Stomach (tissue), 9 donors: ENCODE measurements around the gene STMN1. TPM values are rescaled to one million over a fixed set of nuclear protein-coding genes. Genes with fewer than 3 reads are reported as not detected.

Experiments used
- DNase-seq, 2 donors: peaks; one replicate each; pipeline versions ENCODE4 v3.0.0 to v3.0.0-alpha.2; 2013 to 2019
- H3K27ac ChIP-seq, 5 donors: fragments of 200-600 bp in 4 of 5; sonication (generic) in 4 of 5; one replicate each; pipeline ENCODE4 v1.5.1; 2013 to 2019; ENCODE audit warnings: mild to moderate bottlenecking in 1 of 5, moderate library complexity in 1 of 5
- H3K27me3 ChIP-seq, 3 donors: fragments of 200-600 bp; sonication (generic); one replicate each; pipeline ENCODE4 v1.5.1; 2017 to 2019; ENCODE audit warnings: mixed run types in 1 of 3
- H3K36me3 ChIP-seq, 4 donors: fragments of 200-600 bp; sonication (generic); 1 replicate in 3 of 4; 2 replicates in 1 of 4; pipeline ENCODE4 v1.5.1; 2016 to 2019
- H3K4me1 ChIP-seq, 4 donors: fragments of 200-600 bp; sonication (generic); one replicate each; pipeline ENCODE4 v1.5.1; 2016 to 2019
- H3K4me3 ChIP-seq, 4 donors: fragments of 200-600 bp; sonication (generic) in 3 of 4; one replicate each; pipeline ENCODE4 v1.5.1; 2016 to 2019; ENCODE audit warnings: mild to moderate bottlenecking in 1 of 4
- H3K9me3 ChIP-seq, 4 donors: fragments of 200-600 bp; sonication (generic); one replicate each; pipeline ENCODE4 v1.5.1; 2016 to 2019
- EP300 ChIP-seq: sonication (generic); formaldehyde crosslinking; IDR thresholded peaks from one replicate; pipeline ENCODE4 v1.6.1; 2017; ENCODE audit warnings: antibody characterized with exemption
- POLR2A ChIP-seq, 4 donors: fragments of 450-650 bp; IDR thresholded peaks; one replicate each; pipeline ENCODE4 v1.6.1; 2016; ENCODE audit warnings: antibody characterized with exemption in 4 of 4, control low read depth in 2 of 4, mild to moderate bottlenecking in 1 of 4, moderate library complexity in 1 of 4
- POLR2AphosphoS5 ChIP-seq, 3 donors: sonication (generic); formaldehyde crosslinking; IDR thresholded peaks; one replicate each; pipeline ENCODE4 v1.6.1; 2016; ENCODE audit warnings: antibody characterized with exemption in 3 of 3
- WGBS, 5 donors: extraction: QIAGEN DNeasy Blood & Tissue Kit in 3 of 5; methylation state at CpG; one replicate each; pipeline versions ENCODE4 v1.1.5 to v1.1.7; 2013 to 2018; 5-methylcytosine and 5-hydroxymethylcytosine counted together
- intact Hi-C: fragments of 100-400 bp; cut with DNase I; formaldehyde crosslinking; loops from one replicate; pipeline ENCODE4 v1.15.1; 2023; ENCODE audit warnings: low total_unique reads
- polyA plus RNA-seq, 3 donors: library from polyadenylated mRNA; stranded (reverse); fragments of 200-250 nt; gene quantifications; one replicate each; pipeline ENCODE4 v1.2.3, GENCODE V29; 2013
- total RNA-seq, 5 donors: library from RNA; depleted of rRNA; stranded (reverse); fragments of >200 nt; gene quantifications; one replicate each; pipeline versions ENCODE4 v1.1.0 to v1.2.3, GENCODE V29; 2014 to 2016
- TF ChIP-seq, protein P1 (sequence below), 7 experiments: fragments of 450-650 bp in 4 of 7; fragments of 200-600 bp in 3 of 7; sonication (generic) in 3 of 7; IDR thresholded peaks; one replicate each; pipeline ENCODE4 v1.5.1; 2016 to 2019; ENCODE audit warnings: antibody characterized with exemption in 7 of 7, control low read depth in 2 of 7, mild to moderate bottlenecking in 1 of 7
- donor health status: healthy with polysubstance abuse.
- donor health status: Bipolar disorder and iron deficiency.
- donor health status: healthy.

STMN1 gene
- total and polyA plus RNA-seq, 8 donors, result 25.9 to 109 (median 73.2) TPM

DNA sequence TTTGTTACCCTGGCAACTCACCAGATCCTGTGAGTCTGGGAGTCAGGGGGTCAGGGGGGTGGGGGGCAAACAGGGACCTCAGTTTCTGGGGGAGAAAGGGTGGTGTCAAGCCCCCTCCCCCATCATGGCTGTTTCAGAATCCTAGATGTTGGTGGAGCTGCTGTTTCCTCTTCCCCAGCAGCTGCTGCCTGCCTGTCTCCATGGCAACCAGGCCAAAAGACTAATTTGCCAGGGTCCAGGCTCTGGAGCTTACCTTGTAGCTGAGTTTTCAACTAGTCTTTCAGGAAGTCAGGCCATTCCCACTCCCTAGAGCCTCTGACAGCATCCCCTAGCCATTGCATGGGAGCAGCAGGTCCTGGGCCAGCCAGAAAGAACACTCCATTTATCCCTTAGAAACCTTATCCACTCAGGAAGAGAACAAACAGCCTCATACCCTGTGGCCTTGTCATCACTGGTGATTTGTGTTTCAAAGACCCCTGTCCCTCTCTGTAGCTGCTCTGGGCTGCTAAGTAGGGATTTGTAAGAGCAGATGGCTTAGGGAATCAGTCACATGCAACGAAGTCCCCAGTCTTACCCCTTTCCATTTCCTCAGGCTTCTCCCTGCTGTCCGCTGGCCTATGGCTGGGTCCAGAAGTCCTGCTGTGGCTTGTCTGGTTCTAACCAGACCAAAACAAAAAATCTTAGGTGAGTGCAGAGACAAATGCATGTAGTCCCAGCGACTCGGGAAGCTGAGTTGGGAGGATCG lies 21.5 kb upstream of the STMN1 start:
- peak in 1 of 2 donors; percentile 75 for DNase-seq
- Histone ChIP-seq H3K4me3 (no peak overlapping the region), H3K27me3 (peaks cover 0 to 39% (median 0%) of the 10 kb centered on the region in 3 donors), H3K9me3 (no peaks in the 10 kb centered on the region), H3K27ac (no peak overlapping the region), H3K4me1 (peaks cover 7 to 17% (median 11%) of the 10 kb centered on the region in 4 donors), H3K36me3 (no peaks in the 10 kb centered on the region)
- TF ChIP-seq, protein P1, sequence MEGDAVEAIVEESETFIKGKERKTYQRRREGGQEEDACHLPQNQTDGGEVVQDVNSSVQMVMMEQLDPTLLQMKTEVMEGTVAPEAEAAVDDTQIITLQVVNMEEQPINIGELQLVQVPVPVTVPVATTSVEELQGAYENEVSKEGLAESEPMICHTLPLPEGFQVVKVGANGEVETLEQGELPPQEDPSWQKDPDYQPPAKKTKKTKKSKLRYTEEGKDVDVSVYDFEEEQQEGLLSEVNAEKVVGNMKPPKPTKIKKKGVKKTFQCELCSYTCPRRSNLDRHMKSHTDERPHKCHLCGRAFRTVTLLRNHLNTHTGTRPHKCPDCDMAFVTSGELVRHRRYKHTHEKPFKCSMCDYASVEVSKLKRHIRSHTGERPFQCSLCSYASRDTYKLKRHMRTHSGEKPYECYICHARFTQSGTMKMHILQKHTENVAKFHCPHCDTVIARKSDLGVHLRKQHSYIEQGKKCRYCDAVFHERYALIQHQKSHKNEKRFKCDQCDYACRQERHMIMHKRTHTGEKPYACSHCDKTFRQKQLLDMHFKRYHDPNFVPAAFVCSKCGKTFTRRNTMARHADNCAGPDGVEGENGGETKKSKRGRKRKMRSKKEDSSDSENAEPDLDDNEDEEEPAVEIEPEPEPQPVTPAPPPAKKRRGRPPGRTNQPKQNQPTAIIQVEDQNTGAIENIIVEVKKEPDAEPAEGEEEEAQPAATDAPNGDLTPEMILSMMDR (IDR thresholded peaks at IDR 0.05), result no peak
- TF ChIP-seq POLR2A (IDR thresholded peaks at IDR 0.05) (no peak), POLR2AphosphoS5 (IDR thresholded peaks at IDR 0.05) (no peak), EP300 (no peak)
- intact Hi-C loops, result no loop called here
- 93 to 100% (median 97%) methylated on average over 5 of the region's 5 CpGs for WGBS, 5 donors

DNA sequence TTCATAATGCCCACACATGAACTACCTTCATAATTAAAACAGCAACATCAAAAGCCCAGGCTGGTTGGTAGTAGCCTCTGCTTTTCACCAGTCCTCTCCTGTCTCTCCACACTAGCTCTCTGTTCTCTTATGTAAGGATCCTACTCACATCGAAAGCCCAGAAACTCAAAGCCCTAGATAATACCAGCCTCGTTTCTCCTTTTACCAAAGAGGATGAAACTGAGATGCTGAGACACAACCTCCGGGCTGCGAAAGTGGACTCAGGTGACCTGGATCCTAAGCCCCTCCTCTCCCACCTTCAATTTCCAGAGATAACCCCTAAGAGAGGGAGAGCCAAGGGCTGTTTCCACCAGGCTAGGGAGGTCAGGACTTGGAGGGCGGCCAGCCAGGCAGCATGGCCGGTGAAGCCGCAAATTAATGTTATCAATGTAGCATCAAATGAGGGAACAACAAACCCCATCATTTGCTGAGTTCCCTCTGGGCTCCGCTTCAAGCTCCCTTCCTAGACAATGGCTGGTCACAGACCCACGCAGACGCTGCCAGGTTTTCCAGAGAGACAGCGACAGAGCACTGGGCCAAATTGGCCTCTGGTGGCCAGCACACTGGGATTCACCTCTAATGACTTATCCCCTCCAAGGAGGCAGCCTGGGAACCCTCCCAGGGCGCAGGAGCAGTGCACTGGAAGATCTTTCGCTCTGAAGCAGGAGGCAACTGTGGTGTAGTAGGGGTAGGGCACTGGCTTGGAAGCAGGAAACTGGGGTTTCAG lies 20.7 kb upstream of the STMN1 start:
- intact Hi-C loops, result no loop called here
- Histone ChIP-seq H3K4me1 (peaks cover 14 to 24% (median 19%) of the 10 kb centered on the region in 4 donors), H3K27ac (no peak overlapping the region), H3K36me3 (no peaks in the 10 kb centered on the region), H3K27me3 (peaks cover 0 to 43% (median 0%) of the 10 kb centered on the region in 3 donors), H3K9me3 (no peaks in the 10 kb centered on the region), H3K4me3 (no peak overlapping the region)
- no peak for DNase-seq
- 52 to 72% (median 59%) methylated on average over 8 to 13 of the region's 13 CpGs for WGBS, 5 donors
- TF ChIP-seq EP300 (no peak), POLR2AphosphoS5 (IDR thresholded peaks at IDR 0.05) (no peak), POLR2A (IDR thresholded peaks at IDR 0.05) (no peak)
- TF ChIP-seq, protein P1 (IDR thresholded peaks at IDR 0.05), result no peak

DNA sequence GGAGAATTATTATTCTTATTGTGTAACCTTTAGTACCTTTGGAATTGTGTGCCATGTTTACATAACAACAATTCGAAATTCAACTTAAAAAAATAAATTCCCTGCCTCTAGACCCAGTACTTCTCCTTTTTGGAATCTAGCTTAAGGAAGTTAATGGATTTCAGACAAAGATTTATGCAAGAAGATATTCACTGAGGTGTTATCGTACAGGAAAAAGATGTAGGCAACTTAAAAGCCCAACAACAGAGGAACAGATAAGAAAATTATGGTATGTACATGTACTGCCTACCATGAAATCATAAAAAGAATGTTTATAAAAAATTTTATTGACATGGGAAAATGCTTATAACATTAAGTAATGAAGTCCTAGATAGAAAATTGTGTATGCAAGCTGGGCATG lies 18.2 kb upstream of the STMN1 start:
- intact Hi-C loops, result no loop called here
- Histone ChIP-seq H3K27ac (no peak overlapping the region), H3K9me3 (no peaks in the 10 kb centered on the region), H3K4me3 (no peak overlapping the region), H3K27me3 (peaks cover 0 to 43% (median 0%) of the 10 kb centered on the region in 3 donors), H3K36me3 (no peaks in the 10 kb centered on the region), H3K4me1 (peaks cover 14 to 26% (median 20%) of the 10 kb centered on the region in 4 donors)
- 34 to 58% (median 48%) methylated on average over 2 of the region's 2 CpGs for WGBS, 5 donors
- no peak for TF ChIP-seq POLR2A (IDR thresholded peaks at IDR 0.05)
- TF ChIP-seq, protein P1 (IDR thresholded peaks at IDR 0.05), result no peak
- TF ChIP-seq EP300, result no peak
- TF ChIP-seq POLR2AphosphoS5 (IDR thresholded peaks at IDR 0.05), result no peak
- DNase-seq, result no peak

DNA sequence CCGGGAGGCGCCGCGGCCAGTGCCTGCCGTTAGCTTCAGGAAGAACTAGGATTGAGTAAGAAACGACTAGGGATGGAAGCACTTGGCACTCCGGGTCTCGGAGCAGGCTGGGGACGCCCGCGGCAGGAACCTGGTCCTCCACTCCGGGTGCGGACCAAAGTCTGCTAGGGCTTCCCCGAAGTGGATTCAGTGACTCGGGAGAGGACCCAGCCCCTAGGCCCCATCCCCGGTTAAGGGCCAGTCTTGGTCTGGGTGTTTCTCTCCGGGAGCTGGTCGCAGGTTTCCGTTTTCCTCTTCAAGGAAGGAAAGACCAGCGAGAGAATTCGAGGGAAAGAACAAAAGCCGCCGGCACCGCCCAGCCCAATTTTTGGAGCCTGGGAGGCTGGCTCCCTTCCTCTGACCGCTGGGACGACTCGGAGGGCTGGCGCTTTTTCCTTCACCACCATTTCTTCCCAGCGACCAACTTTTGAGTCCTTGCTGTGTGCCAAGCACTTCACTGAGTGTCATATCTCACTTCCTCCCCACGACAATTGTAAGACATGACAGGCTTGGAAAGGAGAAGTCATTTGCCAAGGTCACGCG lies 16.8 kb upstream of the STMN1 start:
- Histone ChIP-seq H3K4me3 (peak overlapping the region; percentile 53 to 72 (median 61)), H3K4me1 (peaks cover 14 to 26% (median 20%) of the 10 kb centered on the region in 4 donors), H3K27ac (peak overlapping the region; percentile 49 to 82 (median 68)), H3K27me3 (peaks cover 0 to 43% (median 0%) of the 10 kb centered on the region in 3 donors), H3K36me3 (no peaks in the 10 kb centered on the region), H3K9me3 (no peaks in the 10 kb centered on the region)
- intact Hi-C loops, result no loop called here
- WGBS, 5 donors, result 1 to 2% (median 2%) methylated on average over 26 to 32 of the region's 32 CpGs
- no peak for TF ChIP-seq EP300
- TF ChIP-seq POLR2AphosphoS5 (IDR thresholded peaks at IDR 0.05), result no peak
- TF ChIP-seq POLR2A (IDR thresholded peaks at IDR 0.05), result no peak
- TF ChIP-seq, protein P1 (IDR thresholded peaks at IDR 0.05), result no peak
- DNase-seq, result peak in 1 of 2 donors; percentile 60
